ENCODE data around the gene TRIM66. TPM values are rescaled to one million over a fixed set of nuclear protein-coding genes. Genes with fewer than 3 reads are reported as not detected.

TRIM66 gene
- total and polyA plus RNA-seq, 9 of the 15 experiments (the other 6 are each of a cell fraction or from before 2014, with no cell fraction given): 1.1 to 7.3 (median 4.9) TPM

- WGBS (ENCODE audit: insufficient coverage, low coverage, missing lambda C conversion rate): 58% methylated on average over 15 of the region's 15 CpGs
- Histone ChIP-seq H3K9me1 (ENCODE audit: control insufficient read depth, insufficient read depth, low read length) (no peaks in the 10 kb centered on the region), H3K27me3 (ENCODE audit: control insufficient read depth in 2 of 2, insufficient read depth in 2 of 2, low read length in 2 of 2) (no peaks in the 10 kb centered on the region), H3K4me2 (ENCODE audit: insufficient read depth, low read length) (no peak overlapping the region), H2AFZ (ENCODE audit: low read depth, low read length) (no peak overlapping the region), H3K4me1 (replicated peaks in 1 of 2; ENCODE audit: control insufficient read depth in 2 of 2, insufficient read depth in 2 of 2, low read length in 2 of 2) (no peaks in the 10 kb centered on the region), H4K20me1 (replicated peaks; ENCODE audit: control insufficient read depth, insufficient read depth, low read length) (no peaks in the 10 kb centered on the region), H3K9me3 (replicated peaks; ENCODE audit: control insufficient read depth, insufficient read depth, low read depth, low read length) (no peaks in the 10 kb centered on the region), H3K4me3 (no peak overlapping the region), H3K9ac (ENCODE audit: insufficient read depth in 1 of 2, low read depth in 2 of 2, low read length in 2 of 2) (no peak overlapping the region; a peak in 1 of 4 replicates), H3K79me2 (ENCODE audit: control insufficient read depth, insufficient read depth, low read length) (no peaks in the 10 kb centered on the region), H3K27ac (ENCODE audit: extremely low read depth, low read depth, low read length) (no peak overlapping the region), H3K36me3 (ENCODE audit: control insufficient read depth, insufficient read depth, low read length) (no peaks in the 10 kb centered on the region)
- in situ Hi-C loops (cut with MboI): no loop called here
- ATAC-seq (0 out of 3 replicates have a peak, but pooled peaks have one; percentile 31), FAIRE-seq (no peak), DNase-seq (ENCODE audit: extremely low read depth in 1 of 4, low spot score in 3 of 4) (no peak)
- intact Hi-C loops (cut with micrococcal nuclease): no loop called here
- BruUV-seq (replicated peaks): no TSS peak
- POLR2A ChIA-PET: interaction anchor here (0.8 to 1.6 kb wide), 5 partner anchors 13 to 27 kb away, joined by 3 to 4 read pairs (median 3); partner anchors contain the start of genes RPL27A and TRIM66
- CTCF ChIA-PET (ENCODE audit: low intra/inter-chr PET ratio): no interaction called here
- TF ChIP-seq ATF1 (CRISPR knock-in tag; IDR thresholded peaks at IDR 0.05) (no peak), ATF1 (tag; IDR thresholded peaks at IDR 0.05) (peak; percentile 44), ZNF583 (CRISPR knock-in tag; IDR thresholded peaks at IDR 0.05) (no peak), MAFG (tag; conservative IDR thresholded peaks at IDR 0.05) (no peak), MAZ (CRISPR knock-in tag; conservative IDR thresholded peaks at IDR 0.05 in 1 of 2, IDR thresholded peaks at IDR 0.05 in 1 of 2) (no peak), SRSF7 (optimal IDR thresholded peaks at IDR 0.05; ENCODE audit: low read depth, low read length) (no peak), TRIM24 (IDR thresholded peaks at IDR 0.05) (peak in 1 of 2 experiments; percentile 51; a peak in 2 of 4 replicates), NR2F6 (CRISPR knock-in tag; IDR thresholded peaks at IDR 0.05) (no peak), POLR2H (tag; IDR thresholded peaks at IDR 0.05; ENCODE audit: low read depth) (no peak), ATF7 (IDR thresholded peaks at IDR 0.05) (0 out of 2 replicates have a peak, but pooled peaks have one; percentile 18), TAF15 (IDR thresholded peaks at IDR 0.05; ENCODE audit: low read depth, low read length) (no peak), ZNF830 (CRISPR knock-in tag; IDR thresholded peaks at IDR 0.05) (no peak), ZBTB17 (CRISPR knock-in tag; IDR thresholded peaks at IDR 0.05) (no peak), PKNOX1 (IDR thresholded peaks at IDR 0.05) (0 out of 2 replicates have a peak, but pooled peaks have one; percentile 19), BMI1 (IDR thresholded peaks at IDR 0.05; ENCODE audit: low read length) (no peak), POLR2A (conservative IDR thresholded peaks at IDR 0.05) (no peak), IRF2 (CRISPR knock-in tag; IDR thresholded peaks at IDR 0.05) (no peak)
- TF ChIP-seq, protein P1, sequence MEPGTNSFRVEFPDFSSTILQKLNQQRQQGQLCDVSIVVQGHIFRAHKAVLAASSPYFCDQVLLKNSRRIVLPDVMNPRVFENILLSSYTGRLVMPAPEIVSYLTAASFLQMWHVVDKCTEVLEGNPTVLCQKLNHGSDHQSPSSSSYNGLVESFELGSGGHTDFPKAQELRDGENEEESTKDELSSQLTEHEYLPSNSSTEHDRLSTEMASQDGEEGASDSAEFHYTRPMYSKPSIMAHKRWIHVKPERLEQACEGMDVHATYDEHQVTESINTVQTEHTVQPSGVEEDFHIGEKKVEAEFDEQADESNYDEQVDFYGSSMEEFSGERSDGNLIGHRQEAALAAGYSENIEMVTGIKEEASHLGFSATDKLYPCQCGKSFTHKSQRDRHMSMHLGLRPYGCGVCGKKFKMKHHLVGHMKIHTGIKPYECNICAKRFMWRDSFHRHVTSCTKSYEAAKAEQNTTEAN (CRISPR knock-in tag; IDR thresholded peaks at IDR 0.05): no peak
- TF ChIP-seq, protein P2, sequence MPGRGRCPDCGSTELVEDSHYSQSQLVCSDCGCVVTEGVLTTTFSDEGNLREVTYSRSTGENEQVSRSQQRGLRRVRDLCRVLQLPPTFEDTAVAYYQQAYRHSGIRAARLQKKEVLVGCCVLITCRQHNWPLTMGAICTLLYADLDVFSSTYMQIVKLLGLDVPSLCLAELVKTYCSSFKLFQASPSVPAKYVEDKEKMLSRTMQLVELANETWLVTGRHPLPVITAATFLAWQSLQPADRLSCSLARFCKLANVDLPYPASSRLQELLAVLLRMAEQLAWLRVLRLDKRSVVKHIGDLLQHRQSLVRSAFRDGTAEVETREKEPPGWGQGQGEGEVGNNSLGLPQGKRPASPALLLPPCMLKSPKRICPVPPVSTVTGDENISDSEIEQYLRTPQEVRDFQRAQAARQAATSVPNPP (IDR thresholded peaks at IDR 0.05; ENCODE audit: borderline replicate concordance, insufficient read depth, insufficient read length): no peak
- TF ChIP-seq, protein P3, sequence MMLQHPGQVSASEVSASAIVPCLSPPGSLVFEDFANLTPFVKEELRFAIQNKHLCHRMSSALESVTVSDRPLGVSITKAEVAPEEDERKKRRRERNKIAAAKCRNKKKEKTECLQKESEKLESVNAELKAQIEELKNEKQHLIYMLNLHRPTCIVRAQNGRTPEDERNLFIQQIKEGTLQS (IDR thresholded peaks at IDR 0.05): peak; percentile 36; the same call in 1 of the 2 replicates
- TF ChIP-seq, protein P3 (CRISPR knock-in tag; conservative IDR thresholded peaks at IDR 0.05): no peak
Measured at GRCh38 chr11:8658321-8659057, 24.0 kb downstream of the TRIM66 start.

Measured in K562 (cell line).